ENCODE data around the gene APPL2. TPM values are rescaled to one million over a fixed set of nuclear protein-coding genes. Genes with fewer than 3 reads are reported as not detected.

The APPL2 gene
- total RNA-seq, 1 donor = 67.0 TPM

GRCh38 chr12:105275997-105276733 lies 40.2 kb upstream of the APPL2 start:
- no peaks in the 10 kb centered on the region for H3K9me3 ChIP-seq (ENCODE audit: low read depth, low read length)
- DNase-seq (ENCODE audit: insufficient read length, low spot score, missing footprints) = no peak
- H3K4me1 ChIP-seq (ENCODE audit: insufficient read depth, low read length) = peaks cover 3% of the 10 kb centered on the region
- no peaks in the 10 kb centered on the region for H3K79me2 ChIP-seq (ENCODE audit: insufficient read depth, low read length)
- H3K4me3 ChIP-seq (ENCODE audit: insufficient read depth, low read length) = no peak overlapping the region
- TF ChIP-seq CTCF (IDR thresholded peaks at IDR 0.05; ENCODE audit: extremely low read depth, low read depth, low read length) = no peak
- no peak overlapping the region for H3K4me2 ChIP-seq (ENCODE audit: insufficient read depth, low read length)
- H3K36me3 ChIP-seq (ENCODE audit: insufficient read depth, low read length) = no peaks in the 10 kb centered on the region
- no peaks in the 10 kb centered on the region for H3K27me3 ChIP-seq (ENCODE audit: insufficient read depth, low read length)
- no peak overlapping the region for H2AFZ ChIP-seq (ENCODE audit: low read length)
- H3K27ac ChIP-seq (ENCODE audit: low read depth, low read length) = no peak overlapping the region
- no peaks in the 10 kb centered on the region for H4K20me1 ChIP-seq (ENCODE audit: insufficient read depth, low read length)

- H3K27me3 ChIP-seq (ENCODE audit: insufficient read depth, low read length) = no peaks in the 10 kb centered on the region
- H3K4me3 ChIP-seq (ENCODE audit: insufficient read depth, low read length) = no peak overlapping the region
- no peak for DNase-seq (ENCODE audit: insufficient read length, low spot score, missing footprints)
- H3K27ac ChIP-seq (ENCODE audit: low read depth, low read length) = no peak overlapping the region
- H3K4me2 ChIP-seq (ENCODE audit: insufficient read depth, low read length) = no peak overlapping the region
- H3K9me3 ChIP-seq (ENCODE audit: low read depth, low read length) = no peaks in the 10 kb centered on the region
- TF ChIP-seq CTCF (IDR thresholded peaks at IDR 0.05; ENCODE audit: extremely low read depth, low read depth, low read length) = no peak
- peaks cover 7% of the 10 kb centered on the region for H3K4me1 ChIP-seq (ENCODE audit: insufficient read depth, low read length)
- no peaks in the 10 kb centered on the region for H3K79me2 ChIP-seq (ENCODE audit: insufficient read depth, low read length)
- no peaks in the 10 kb centered on the region for H4K20me1 ChIP-seq (ENCODE audit: insufficient read depth, low read length)
- H3K36me3 ChIP-seq (ENCODE audit: insufficient read depth, low read length) = no peaks in the 10 kb centered on the region
- H2AFZ ChIP-seq (ENCODE audit: low read length) = no peak overlapping the region
Measured at GRCh38 chr12:105274571-105274970, 38.6 kb upstream of the APPL2 start.

- Histone ChIP-seq H3K36me3 (ENCODE audit: insufficient read depth, low read length) (no peaks in the 10 kb centered on the region), H3K79me2 (ENCODE audit: insufficient read depth, low read length) (no peaks in the 10 kb centered on the region), H3K4me2 (ENCODE audit: insufficient read depth, low read length) (no peak overlapping the region), H2AFZ (ENCODE audit: low read length) (no peak overlapping the region), H3K4me3 (ENCODE audit: insufficient read depth, low read length) (no peak overlapping the region), H3K27me3 (ENCODE audit: insufficient read depth, low read length) (no peaks in the 10 kb centered on the region), H4K20me1 (ENCODE audit: insufficient read depth, low read length) (no peaks in the 10 kb centered on the region), H3K4me1 (ENCODE audit: insufficient read depth, low read length) (peaks cover 8% of the 10 kb centered on the region), H3K27ac (ENCODE audit: low read depth, low read length) (no peak overlapping the region), H3K9me3 (ENCODE audit: low read depth, low read length) (no peaks in the 10 kb centered on the region)
- no peak for DNase-seq (ENCODE audit: insufficient read length, low spot score, missing footprints)
- no peak for TF ChIP-seq CTCF (IDR thresholded peaks at IDR 0.05; ENCODE audit: extremely low read depth, low read depth, low read length)
Measured at GRCh38 chr12:105273601-105274000, 37.6 kb upstream of the APPL2 start.

- Histone ChIP-seq H4K20me1 (ENCODE audit: insufficient read depth, low read length) (no peaks in the 10 kb centered on the region), H3K4me3 (ENCODE audit: insufficient read depth, low read length) (no peak overlapping the region), H3K4me2 (ENCODE audit: insufficient read depth, low read length) (no peak overlapping the region), H3K4me1 (ENCODE audit: insufficient read depth, low read length) (peaks cover 8% of the 10 kb centered on the region), H3K27me3 (ENCODE audit: insufficient read depth, low read length) (no peaks in the 10 kb centered on the region), H3K79me2 (ENCODE audit: insufficient read depth, low read length) (no peaks in the 10 kb centered on the region), H2AFZ (ENCODE audit: low read length) (no peak overlapping the region), H3K27ac (ENCODE audit: low read depth, low read length) (no peak overlapping the region), H3K36me3 (ENCODE audit: insufficient read depth, low read length) (no peaks in the 10 kb centered on the region), H3K9me3 (ENCODE audit: low read depth, low read length) (no peaks in the 10 kb centered on the region)
- DNase-seq (ENCODE audit: insufficient read length, low spot score, missing footprints) = no peak
- TF ChIP-seq CTCF (IDR thresholded peaks at IDR 0.05; ENCODE audit: extremely low read depth, low read depth, low read length) = no peak
Measured at GRCh38 chr12:105272814-105273416, 36.9 kb upstream of the APPL2 start.

Measured in osteoblast (primary cell).